ENCODE data around the gene KLF15. TPM values are rescaled to one million over a fixed set of nuclear protein-coding genes. Genes with fewer than 3 reads are reported as not detected.

KLF15 gene
- total RNA-seq, 1 donor from 2014 or later = 19.3 TPM

- Mint-ChIP-seq H3K4me3 (no peak overlapping the region), H3K4me1 (peaks cover 14% of the 10 kb centered on the region), H3K9me3 (no peaks in the 10 kb centered on the region), H3K36me3 (ENCODE audit: low read depth) (peaks cover 2% of the 10 kb centered on the region), H3K27me3 (ENCODE audit: low read depth) (no peaks in the 10 kb centered on the region), H3K27ac (ENCODE audit: unreplicated experiment) (no peak overlapping the region)
- DNase-seq (ENCODE audit: low read depth, low spot score) = no peak
- TF ChIP-seq, protein P1, sequence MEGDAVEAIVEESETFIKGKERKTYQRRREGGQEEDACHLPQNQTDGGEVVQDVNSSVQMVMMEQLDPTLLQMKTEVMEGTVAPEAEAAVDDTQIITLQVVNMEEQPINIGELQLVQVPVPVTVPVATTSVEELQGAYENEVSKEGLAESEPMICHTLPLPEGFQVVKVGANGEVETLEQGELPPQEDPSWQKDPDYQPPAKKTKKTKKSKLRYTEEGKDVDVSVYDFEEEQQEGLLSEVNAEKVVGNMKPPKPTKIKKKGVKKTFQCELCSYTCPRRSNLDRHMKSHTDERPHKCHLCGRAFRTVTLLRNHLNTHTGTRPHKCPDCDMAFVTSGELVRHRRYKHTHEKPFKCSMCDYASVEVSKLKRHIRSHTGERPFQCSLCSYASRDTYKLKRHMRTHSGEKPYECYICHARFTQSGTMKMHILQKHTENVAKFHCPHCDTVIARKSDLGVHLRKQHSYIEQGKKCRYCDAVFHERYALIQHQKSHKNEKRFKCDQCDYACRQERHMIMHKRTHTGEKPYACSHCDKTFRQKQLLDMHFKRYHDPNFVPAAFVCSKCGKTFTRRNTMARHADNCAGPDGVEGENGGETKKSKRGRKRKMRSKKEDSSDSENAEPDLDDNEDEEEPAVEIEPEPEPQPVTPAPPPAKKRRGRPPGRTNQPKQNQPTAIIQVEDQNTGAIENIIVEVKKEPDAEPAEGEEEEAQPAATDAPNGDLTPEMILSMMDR (conservative IDR thresholded peaks at IDR 0.05) = no peak
Measured at GRCh38 chr3:126351086-126351770, 6.0 kb downstream of the KLF15 start.

DNA sequence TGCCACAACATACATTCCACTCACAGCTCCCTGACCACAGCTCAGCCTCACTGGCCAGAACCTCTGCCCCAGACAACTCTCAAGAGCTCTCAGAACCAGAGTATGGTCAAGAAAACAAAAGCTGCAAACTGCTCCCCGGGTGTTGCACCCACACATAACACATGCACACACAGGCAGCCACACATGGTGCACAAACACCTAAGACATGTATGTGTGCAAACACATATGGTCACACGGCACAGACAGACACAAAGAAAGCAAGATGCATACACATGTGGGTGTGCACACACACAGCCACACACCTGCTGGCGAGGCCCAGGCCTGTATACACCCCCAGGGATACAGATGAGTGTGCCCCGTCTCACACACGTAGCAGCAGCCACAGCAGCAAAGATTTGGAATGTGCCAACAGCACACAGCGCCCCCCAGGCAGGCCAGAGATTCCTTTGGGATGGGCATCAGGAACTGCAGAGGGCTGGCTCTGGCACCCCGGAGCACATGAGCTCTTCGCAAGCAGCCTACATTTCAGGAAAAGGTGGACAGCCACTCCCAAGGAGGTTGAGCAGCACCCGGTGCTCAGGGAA, 6.6 kb downstream of the KLF15 start:
- Mint-ChIP-seq H3K27ac (ENCODE audit: unreplicated experiment) (peak overlapping the region; percentile 15), H3K4me3 (no peak overlapping the region), H3K27me3 (ENCODE audit: low read depth) (no peaks in the 10 kb centered on the region), H3K36me3 (ENCODE audit: low read depth) (peaks cover 2% of the 10 kb centered on the region), H3K4me1 (peaks cover 11% of the 10 kb centered on the region), H3K9me3 (no peaks in the 10 kb centered on the region)
- TF ChIP-seq, protein P1 (conservative IDR thresholded peaks at IDR 0.05) = no peak
- DNase-seq (ENCODE audit: low read depth, low spot score) = no peak

DNA sequence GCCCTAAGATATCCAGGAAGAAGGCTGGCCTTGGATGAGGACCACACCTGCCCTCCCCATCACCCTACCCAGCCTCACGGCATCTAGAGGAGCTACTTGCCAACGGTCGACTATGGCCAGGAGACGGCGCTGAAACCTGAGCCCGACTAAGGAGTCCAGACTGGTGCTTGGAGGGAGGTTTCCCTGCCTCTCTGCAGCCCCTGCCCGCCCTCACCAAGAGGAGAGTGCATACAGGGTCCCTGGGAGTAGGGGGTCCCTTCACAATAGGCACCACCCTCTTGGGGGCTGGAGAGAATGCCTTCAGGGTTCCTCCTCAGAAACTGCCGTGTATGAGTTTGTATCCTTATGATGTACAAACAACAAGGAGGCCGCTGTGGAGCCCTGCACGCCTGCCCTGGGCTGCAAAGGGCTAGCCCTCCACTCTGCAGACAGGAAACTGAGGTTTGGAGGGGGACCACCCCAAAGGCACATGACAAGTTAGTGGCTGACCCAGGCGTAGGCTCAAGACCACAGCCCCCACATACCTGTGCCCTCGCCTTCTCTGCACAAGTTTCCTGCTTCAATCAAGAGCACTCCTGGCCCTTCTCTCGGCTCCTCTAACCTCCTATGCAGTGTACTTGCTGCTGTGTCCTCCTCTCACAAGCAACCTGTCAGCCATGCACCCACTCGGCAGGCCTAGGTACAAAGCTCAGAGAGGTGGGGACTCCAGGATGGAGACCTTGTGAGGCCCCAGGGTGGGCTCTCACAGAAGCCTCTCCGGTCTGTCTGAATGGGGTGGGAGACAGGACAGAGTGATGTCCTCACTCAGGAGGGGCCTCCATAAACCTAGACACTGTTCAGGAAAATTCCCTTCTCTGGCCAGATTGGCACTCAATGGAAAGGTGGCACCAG, 7.4 kb downstream of the KLF15 start:
- H3K4me3 Mint-ChIP-seq = no peak overlapping the region
- H3K36me3 Mint-ChIP-seq (ENCODE audit: low read depth) = peaks cover 2% of the 10 kb centered on the region
- DNase-seq (ENCODE audit: low read depth, low spot score) = no peak
- no peaks in the 10 kb centered on the region for H3K9me3 Mint-ChIP-seq
- TF ChIP-seq, protein P1 (conservative IDR thresholded peaks at IDR 0.05) = no peak
- peak overlapping the region; percentile 57 for H3K27ac Mint-ChIP-seq (ENCODE audit: unreplicated experiment)
- H3K4me1 Mint-ChIP-seq = peaks cover 6% of the 10 kb centered on the region
- H3K27me3 Mint-ChIP-seq (ENCODE audit: low read depth) = no peaks in the 10 kb centered on the region

GRCh38 chr3:126349071-126349470, 8.1 kb downstream of the KLF15 start:
- TF ChIP-seq, protein P1 (conservative IDR thresholded peaks at IDR 0.05) = no peak
- Mint-ChIP-seq H3K27me3 (ENCODE audit: low read depth) (no peaks in the 10 kb centered on the region), H3K27ac (ENCODE audit: unreplicated experiment) (no peak overlapping the region), H3K36me3 (ENCODE audit: low read depth) (peaks cover 2% of the 10 kb centered on the region), H3K9me3 (no peaks in the 10 kb centered on the region), H3K4me3 (no peak overlapping the region), H3K4me1 (peaks cover 6% of the 10 kb centered on the region)
- DNase-seq (ENCODE audit: low read depth, low spot score) = no peak

GRCh38 chr3:126348308-126348920, 8.8 kb downstream of the KLF15 start:
- peaks cover 6% of the 10 kb centered on the region for H3K4me1 Mint-ChIP-seq
- TF ChIP-seq, protein P1 (conservative IDR thresholded peaks at IDR 0.05) = peak; percentile 49
- H3K27me3 Mint-ChIP-seq (ENCODE audit: low read depth) = no peaks in the 10 kb centered on the region
- peak overlapping the region; percentile 23 for H3K4me3 Mint-ChIP-seq
- peak overlapping the region; percentile 12 for H3K27ac Mint-ChIP-seq (ENCODE audit: unreplicated experiment)
- no peaks in the 10 kb centered on the region for H3K9me3 Mint-ChIP-seq
- H3K36me3 Mint-ChIP-seq (ENCODE audit: low read depth) = peaks cover 2% of the 10 kb centered on the region
- DNase-seq (ENCODE audit: low read depth, low spot score) = no peak

Measured in neural crest cell (in vitro differentiated cells).